GM12864 (cell line): Measurements from ENCODE around the gene NXPE3.
A peak's percentile ranks its signal among the peaks of the same experiment; 100 is the strongest.
"Not testable (repeated sequence)": the region's sequence is repeated elsewhere in the genome, so short reads cannot be mapped to it uniquely, and the experiment has no call there.

Experiments used
- DNase-seq: peaks from one replicate; pipeline ENCODE4 v3.0.0-alpha.2; 2011; ENCODE audit warnings: low read depth
- H3K4me3 ChIP-seq: 2 replicates; pipeline ENCODE4 v1.5.1; 2011; ENCODE audit warnings: mild to moderate bottlenecking, low read depth, low read length, control low read depth
- TF ChIP-seq, protein P1 (sequence below): IDR thresholded peaks from 2 replicates; pipeline ENCODE4 v1.5.1; 2011; ENCODE audit warnings: low read depth, mild to moderate bottlenecking, moderate library complexity, low read length, control low read depth, inconsistent platforms; ENCODE audit errors: missing control alignments

The NXPE3 gene

DNA sequence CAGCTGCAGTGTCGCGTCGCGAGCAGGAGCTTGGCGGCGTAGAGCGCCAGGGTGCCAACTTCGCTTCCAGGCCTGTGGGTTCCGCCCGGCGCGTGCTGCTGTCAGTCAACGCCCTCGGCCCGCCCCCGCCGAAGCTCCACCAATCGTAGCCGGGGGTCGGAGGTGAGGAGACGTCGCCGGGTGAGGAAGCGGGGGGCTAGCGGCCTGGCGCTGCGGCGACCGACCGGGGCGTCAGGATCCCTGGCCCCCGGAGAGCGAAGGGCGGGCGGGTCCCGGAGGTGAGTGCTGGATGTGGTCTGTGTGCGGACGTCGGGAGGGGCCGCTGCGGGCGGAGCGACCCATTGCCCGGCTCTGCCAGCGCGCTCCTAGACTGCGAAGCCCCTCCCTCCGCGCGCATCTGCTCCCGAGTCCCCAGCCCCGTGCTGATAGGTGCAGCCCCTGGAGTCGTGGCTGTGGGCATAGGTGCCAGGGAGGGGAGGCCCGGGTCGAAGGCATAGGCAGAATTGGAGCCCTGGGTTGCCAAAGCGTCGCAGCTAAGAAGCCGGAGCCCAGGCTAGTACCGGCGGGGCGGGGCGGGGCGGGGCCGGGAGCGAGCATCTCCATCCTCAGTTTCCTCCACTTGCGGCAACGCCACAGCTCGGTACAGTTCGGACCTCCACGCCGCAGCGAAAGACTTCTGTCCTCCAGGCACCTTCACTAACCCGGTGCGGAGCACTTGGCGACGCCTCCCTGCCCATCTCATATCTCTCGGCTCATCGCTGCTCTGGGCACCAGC is at the start of gene NXPE3:
TSS of gene NXPE3 (plus strand) at position 165 of the 775 bp plus-strand sequence. CDS start 6,386 bp downstream, outside the sequence.
- TF ChIP-seq, protein P1, sequence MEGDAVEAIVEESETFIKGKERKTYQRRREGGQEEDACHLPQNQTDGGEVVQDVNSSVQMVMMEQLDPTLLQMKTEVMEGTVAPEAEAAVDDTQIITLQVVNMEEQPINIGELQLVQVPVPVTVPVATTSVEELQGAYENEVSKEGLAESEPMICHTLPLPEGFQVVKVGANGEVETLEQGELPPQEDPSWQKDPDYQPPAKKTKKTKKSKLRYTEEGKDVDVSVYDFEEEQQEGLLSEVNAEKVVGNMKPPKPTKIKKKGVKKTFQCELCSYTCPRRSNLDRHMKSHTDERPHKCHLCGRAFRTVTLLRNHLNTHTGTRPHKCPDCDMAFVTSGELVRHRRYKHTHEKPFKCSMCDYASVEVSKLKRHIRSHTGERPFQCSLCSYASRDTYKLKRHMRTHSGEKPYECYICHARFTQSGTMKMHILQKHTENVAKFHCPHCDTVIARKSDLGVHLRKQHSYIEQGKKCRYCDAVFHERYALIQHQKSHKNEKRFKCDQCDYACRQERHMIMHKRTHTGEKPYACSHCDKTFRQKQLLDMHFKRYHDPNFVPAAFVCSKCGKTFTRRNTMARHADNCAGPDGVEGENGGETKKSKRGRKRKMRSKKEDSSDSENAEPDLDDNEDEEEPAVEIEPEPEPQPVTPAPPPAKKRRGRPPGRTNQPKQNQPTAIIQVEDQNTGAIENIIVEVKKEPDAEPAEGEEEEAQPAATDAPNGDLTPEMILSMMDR, result no peak
- H3K4me3 ChIP-seq, result peak within 1 kb of the TSS; percentile 75
- DNase-seq, result peak; percentile 52

GRCh38 chr3:101729586-101729985 is 49.4 kb upstream of the NXPE3 start:
- TF ChIP-seq, protein P1, result no peak
- no peak overlapping the region for H3K4me3 ChIP-seq
- DNase-seq, result no peak

DNA sequence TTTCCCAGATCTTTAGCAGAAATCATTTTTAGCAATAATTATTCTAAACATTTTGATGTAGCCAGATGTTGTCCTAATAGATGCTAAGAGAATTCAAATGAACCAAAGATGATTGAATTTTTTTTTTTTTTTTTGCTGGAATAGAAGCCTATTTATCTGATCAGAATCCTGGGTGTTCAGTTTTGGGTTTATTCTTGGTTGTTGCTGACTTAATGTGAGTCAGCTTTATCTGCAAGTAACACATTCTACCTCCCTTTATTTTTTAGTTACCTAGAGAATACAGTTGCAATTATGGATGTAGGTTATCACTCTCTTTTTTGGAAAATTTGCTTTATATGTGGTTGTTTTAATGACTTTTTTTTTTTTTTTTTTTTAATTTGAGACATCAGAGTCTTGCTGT is 48.2 kb upstream of the NXPE3 start:
- no peak overlapping the region for H3K4me3 ChIP-seq
- no peak for DNase-seq
- TF ChIP-seq, protein P1, result no peak

DNA sequence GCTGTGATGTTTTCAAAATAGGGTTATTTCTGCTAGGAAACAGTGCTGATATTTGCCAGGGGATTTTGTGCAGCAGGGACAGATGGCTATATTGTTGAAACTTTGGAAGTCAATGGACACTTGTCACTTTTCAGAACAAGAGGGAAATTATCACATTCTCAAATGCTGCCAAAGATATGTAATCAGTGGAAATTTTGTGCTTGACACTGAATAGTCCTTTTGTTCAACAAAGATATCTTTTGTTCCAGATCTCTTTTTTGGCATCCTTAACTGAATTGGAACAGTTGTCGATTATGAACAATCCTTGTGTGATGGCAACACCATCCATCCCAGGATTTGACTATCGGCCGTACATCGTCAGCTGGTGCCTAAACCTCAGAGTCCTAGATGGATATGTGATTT is 46.8 kb upstream of the NXPE3 start:
- TF ChIP-seq, protein P1, result no peak
- H3K4me3 ChIP-seq, result no peak overlapping the region
- DNase-seq, result no peak

GRCh38 chr3:101735833-101736232 is 43.2 kb upstream of the NXPE3 start:
- H3K4me3 ChIP-seq, result no peak overlapping the region
- TF ChIP-seq, protein P1, result no peak
- DNase-seq, result no peak

DNA sequence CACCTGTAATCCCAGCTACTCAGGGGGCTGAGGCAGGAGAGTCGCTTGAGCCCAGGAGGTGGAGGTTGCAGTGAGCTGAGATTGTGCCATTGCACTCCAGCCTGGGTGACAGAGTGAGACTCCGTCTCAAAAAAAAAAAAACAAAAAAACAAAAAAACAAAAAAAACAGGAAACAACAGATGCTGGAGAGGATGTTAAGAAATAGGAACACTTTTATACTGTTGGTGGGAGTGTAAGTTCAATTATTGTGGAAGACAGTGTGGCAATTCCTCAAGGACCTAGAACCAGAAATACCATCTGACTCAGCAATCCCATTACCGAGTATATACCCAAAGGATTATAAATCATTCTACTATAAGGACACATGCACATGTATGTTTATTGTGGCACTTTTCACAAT is 37.1 kb upstream of the NXPE3 start:
- not testable (repeated sequence) for DNase-seq, H3K4me3 ChIP-seq

GRCh38 chr3:101744811-101745210 is 34.2 kb upstream of the NXPE3 start:
- H3K4me3 ChIP-seq, result no peak overlapping the region

GRCh38 chr3:101745934-101746333 is 33.1 kb upstream of the NXPE3 start:
- not testable (repeated sequence) for DNase-seq, H3K4me3 ChIP-seq

More at GRCh38 chr3:101744811-101745210, 34.2 kb upstream of the NXPE3 start:
- TF ChIP-seq, protein P1, result no peak
- no peak for DNase-seq

DNA sequence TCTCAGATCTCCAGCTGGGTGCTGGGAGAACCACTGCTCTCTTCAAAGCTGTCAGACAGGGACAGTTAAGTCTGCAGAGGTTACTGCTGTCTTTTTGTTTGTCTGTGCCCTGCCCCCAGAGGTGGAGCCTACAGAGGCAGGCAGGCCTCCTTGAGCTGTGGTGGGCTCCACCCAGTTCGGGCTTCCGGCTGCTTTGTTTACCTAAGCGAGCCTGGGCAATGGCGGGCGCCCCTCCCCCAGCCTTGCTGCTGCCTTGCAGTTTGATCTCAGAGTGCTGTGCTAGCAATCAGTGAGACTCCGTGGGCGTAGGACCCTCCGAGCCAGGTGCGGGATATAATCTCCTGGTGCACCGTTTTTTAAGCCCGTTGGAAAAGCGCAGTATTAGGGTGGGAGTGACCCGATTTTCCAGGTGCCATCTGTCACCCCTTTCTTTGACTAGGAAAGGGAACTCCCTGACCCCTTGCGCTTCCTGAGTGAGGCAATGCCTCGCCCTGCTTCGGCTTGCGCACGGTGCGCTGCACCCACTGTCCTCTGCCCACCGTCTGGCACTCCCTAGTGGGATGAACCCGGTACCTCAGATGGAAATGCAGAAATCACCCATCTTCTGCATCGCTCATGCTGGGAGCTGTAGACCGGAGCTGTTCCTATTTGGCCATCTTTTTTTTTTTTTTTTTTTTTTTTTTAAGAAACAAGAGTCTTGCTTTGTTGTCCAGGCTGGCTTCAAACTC is 25.5 kb upstream of the NXPE3 start:
- not testable (repeated sequence) for DNase-seq, H3K4me3 ChIP-seq
